H54 (cell line): Measurements from ENCODE around the gene SPSB2.

ENCODE experiments used
- DNase-seq: peaks from one replicate; pipeline ENCODE4 v3.0.0; 2011; ENCODE audit warnings: low spot score, mixed read lengths; ENCODE audit not compliant: insufficient read length
- FAIRE-seq: peaks from 3 replicates; lab custom pipeline; 2011; peaks lifted over from hg19 to GRCh38; lab: Jason Lieb, UNC
- POLR2A ChIP-seq: IDR thresholded peaks from 2 replicates; pipeline ENCODE4 v1.6.1; 2011; ENCODE audit warnings: low read depth, mild to moderate bottlenecking, low read length

Gene SPSB2

GRCh38 chr12:6873094-6874014 is at the start of gene SPSB2:
Gene SPSB2, minus strand, starts transcription at chr12:6873303. Its CDS starts 402 bp downstream, at chr12:6872901.
- FAIRE-seq = no peak

GRCh38 chr12:6921996-6922946 is 49.2 kb upstream of the SPSB2 start:
- TF ChIP-seq POLR2A = no peak
- no peak for DNase-seq
- FAIRE-seq = no peak

More at GRCh38 chr12:6873094-6874014, at the start of gene SPSB2:
- peak; percentile 87 for DNase-seq
- peak; percentile 60 for TF ChIP-seq POLR2A

- DNase-seq (no peak), FAIRE-seq (no peak)
- TF ChIP-seq POLR2A = no peak
Measured at GRCh38 chr12:6921539-6921938, 48.4 kb upstream of the SPSB2 start.

- FAIRE-seq = no peak
- DNase-seq = no peak
- TF ChIP-seq POLR2A = no peak
Measured at GRCh38 chr12:6919588-6919987, 46.5 kb upstream of the SPSB2 start.

- FAIRE-seq (no peak), DNase-seq (no peak)
- no peak for TF ChIP-seq POLR2A
Measured at GRCh38 chr12:6917491-6918231, 44.6 kb upstream of the SPSB2 start.

- TF ChIP-seq POLR2A = no peak
- no peak for FAIRE-seq
Measured at GRCh38 chr12:6916426-6917200, 43.5 kb upstream of the SPSB2 start.

GRCh38 chr12:6915789-6916285 is 42.7 kb upstream of the SPSB2 start:
- no peak for FAIRE-seq
- no peak for TF ChIP-seq POLR2A

More at GRCh38 chr12:6916426-6917200, 43.5 kb upstream of the SPSB2 start:
- DNase-seq = no peak

GRCh38 chr12:6914947-6915788 is 42.1 kb upstream of the SPSB2 start:
- no peak for DNase-seq
- no peak for TF ChIP-seq POLR2A
- FAIRE-seq = no peak

More at GRCh38 chr12:6915789-6916285, 42.7 kb upstream of the SPSB2 start:
- DNase-seq = no peak

- FAIRE-seq = no peak
- DNase-seq = no peak
- no peak for TF ChIP-seq POLR2A
Measured at GRCh38 chr12:6914246-6914946, 41.3 kb upstream of the SPSB2 start, which contains the start of gene ENO2. Gene ENO2, plus strand, starts transcription at chr12:6914580. Its CDS starts 1,253 bp downstream, at chr12:6915833.

- FAIRE-seq (no peak), DNase-seq (no peak)
- no peak for TF ChIP-seq POLR2A
Measured at GRCh38 chr12:6912164-6912935, 39.2 kb upstream of the SPSB2 start.
